GM19238 (cell line): ENCODE measurements around the gene SLX4IP.

Source experiments
- DNase-seq: peaks from one replicate; pipeline ENCODE4 v3.0.0; 2011; ENCODE audit warnings: low spot score; ENCODE audit not compliant: insufficient read length

The SLX4IP gene

GRCh38 chr20:10647471-10647870, 212.4 kb downstream of the SLX4IP start:
- DNase-seq: no peak

- DNase-seq: no peak
These were observed 212.8 kb downstream of the SLX4IP start for GRCh38 chr20:10647909-10648308.

GRCh38 chr20:10648651-10649050, 213.5 kb downstream of the SLX4IP start:
- no peak for DNase-seq

- no peak for DNase-seq
These were observed 214.1 kb downstream of the SLX4IP start for GRCh38 chr20:10649080-10649796.

GRCh38 chr20:10649797-10650160, 214.7 kb downstream of the SLX4IP start:
- no peak for DNase-seq

- DNase-seq: no peak
These were observed 216.3 kb downstream of the SLX4IP start for GRCh38 chr20:10651227-10651990.

GRCh38 chr20:10652185-10652584, 217.1 kb downstream of the SLX4IP start:
- no peak for DNase-seq

GRCh38 chr20:10652660-10653261, 217.7 kb downstream of the SLX4IP start:
- no peak for DNase-seq

GRCh38 chr20:10653599-10654249, 218.6 kb downstream of the SLX4IP start:
- no peak for DNase-seq

- no peak for DNase-seq
These were observed 219.1 kb downstream of the SLX4IP start for GRCh38 chr20:10654250-10654610.

GRCh38 chr20:10654630-10655029, 219.5 kb downstream of the SLX4IP start:
- DNase-seq: no peak

GRCh38 chr20:10655720-10656669, 220.9 kb downstream of the SLX4IP start:
- no peak for DNase-seq

GRCh38 chr20:10657453-10657852, 222.3 kb downstream of the SLX4IP start:
- no peak for DNase-seq

GRCh38 chr20:10658051-10658823, 223.1 kb downstream of the SLX4IP start:
- no peak for DNase-seq

- no peak for DNase-seq
These were observed 223.9 kb downstream of the SLX4IP start for GRCh38 chr20:10658876-10659632.

GRCh38 chr20:10659651-10660601, 224.8 kb downstream of the SLX4IP start:
- DNase-seq: no peak

- no peak for DNase-seq
These were observed 225.6 kb downstream of the SLX4IP start for GRCh38 chr20:10660661-10661060.

GRCh38 chr20:10661261-10661660, 226.2 kb downstream of the SLX4IP start:
- DNase-seq: no peak
